Stomach (tissue), 9 donors: ENCODE data around the gene ARRB2. TPM values are rescaled to one million over a fixed set of nuclear protein-coding genes. Genes with fewer than 3 reads are reported as not detected.

Experiments used
- DNase-seq, 2 donors: peaks; one replicate each; pipeline versions ENCODE4 v3.0.0 to v3.0.0-alpha.2; 2013 to 2019
- H3K27ac ChIP-seq, 5 donors: fragments of 200-600 bp in 4 of 5; sonication (generic) in 4 of 5; one replicate each; pipeline ENCODE4 v1.5.1; 2013 to 2019; ENCODE audit warnings: mild to moderate bottlenecking in 1 of 5, moderate library complexity in 1 of 5
- H3K27me3 ChIP-seq, 3 donors: fragments of 200-600 bp; sonication (generic); one replicate each; pipeline ENCODE4 v1.5.1; 2017 to 2019; ENCODE audit warnings: mixed run types in 1 of 3
- H3K36me3 ChIP-seq, 4 donors: fragments of 200-600 bp; sonication (generic); 1 replicate in 3 of 4; 2 replicates in 1 of 4; pipeline ENCODE4 v1.5.1; 2016 to 2019
- H3K4me1 ChIP-seq, 4 donors: fragments of 200-600 bp; sonication (generic); one replicate each; pipeline ENCODE4 v1.5.1; 2016 to 2019
- H3K4me3 ChIP-seq, 4 donors: fragments of 200-600 bp; sonication (generic) in 3 of 4; one replicate each; pipeline ENCODE4 v1.5.1; 2016 to 2019; ENCODE audit warnings: mild to moderate bottlenecking in 1 of 4
- H3K9me3 ChIP-seq, 4 donors: fragments of 200-600 bp; sonication (generic); one replicate each; pipeline ENCODE4 v1.5.1; 2016 to 2019
- EP300 ChIP-seq: sonication (generic); formaldehyde crosslinking; IDR thresholded peaks from one replicate; pipeline ENCODE4 v1.6.1; 2017; ENCODE audit warnings: antibody characterized with exemption
- POLR2A ChIP-seq, 4 donors: fragments of 450-650 bp; IDR thresholded peaks; one replicate each; pipeline ENCODE4 v1.6.1; 2016; ENCODE audit warnings: antibody characterized with exemption in 4 of 4, control low read depth in 2 of 4, mild to moderate bottlenecking in 1 of 4, moderate library complexity in 1 of 4
- POLR2AphosphoS5 ChIP-seq, 3 donors: sonication (generic); formaldehyde crosslinking; IDR thresholded peaks; one replicate each; pipeline ENCODE4 v1.6.1; 2016; ENCODE audit warnings: antibody characterized with exemption in 3 of 3
- WGBS, 5 donors: extraction: QIAGEN DNeasy Blood & Tissue Kit in 3 of 5; methylation state at CpG; one replicate each; pipeline versions ENCODE4 v1.1.5 to v1.1.7; 2013 to 2018; 5-methylcytosine and 5-hydroxymethylcytosine counted together
- intact Hi-C: fragments of 100-400 bp; cut with DNase I; formaldehyde crosslinking; loops from one replicate; pipeline ENCODE4 v1.15.1; 2023; ENCODE audit warnings: low total_unique reads
- polyA plus RNA-seq, 3 donors: library from polyadenylated mRNA; stranded (reverse); fragments of 200-250 nt; gene quantifications; one replicate each; pipeline ENCODE4 v1.2.3, GENCODE V29; 2013
- total RNA-seq, 5 donors: library from RNA; depleted of rRNA; stranded (reverse); fragments of >200 nt; gene quantifications; one replicate each; pipeline versions ENCODE4 v1.1.0 to v1.2.3, GENCODE V29; 2014 to 2016
- TF ChIP-seq, protein P1 (sequence below), 7 experiments: fragments of 450-650 bp in 4 of 7; fragments of 200-600 bp in 3 of 7; sonication (generic) in 3 of 7; IDR thresholded peaks; one replicate each; pipeline ENCODE4 v1.5.1; 2016 to 2019; ENCODE audit warnings: antibody characterized with exemption in 7 of 7, control low read depth in 2 of 7, mild to moderate bottlenecking in 1 of 7
- donor health status: healthy with polysubstance abuse.
- donor health status: Bipolar disorder and iron deficiency.
- donor health status: healthy.

The ARRB2 gene
- total and polyA plus RNA-seq, 8 donors: 18.7 to 157 (median 37.0) TPM

DNA sequence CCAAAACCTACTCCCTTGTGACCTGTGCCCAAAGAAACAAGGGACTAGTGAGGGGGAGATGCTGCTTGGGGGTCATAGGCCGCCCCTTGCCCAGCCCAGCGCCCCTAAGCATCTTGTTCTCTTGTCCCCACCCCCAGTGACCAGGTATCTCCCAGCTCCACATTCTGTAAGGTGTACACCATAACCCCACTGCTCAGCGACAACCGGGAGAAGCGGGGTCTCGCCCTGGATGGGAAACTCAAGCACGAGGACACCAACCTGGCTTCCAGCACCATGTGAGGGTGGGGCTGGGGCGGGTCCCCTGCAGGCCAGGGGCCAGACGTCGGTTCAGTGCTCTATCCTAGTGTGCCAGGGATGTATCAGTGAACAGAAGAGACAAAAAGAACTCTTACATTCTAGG is 8.7 kb downstream of the ARRB2 start:
- intact Hi-C loops: no loop called here
- no peaks in the 10 kb centered on the region for H3K9me3 ChIP-seq
- H3K27ac ChIP-seq: peak overlapping the region in 4 of 5 donors; percentile 37 to 79 (median 68)
- H3K4me1 ChIP-seq: peaks cover 16 to 56% (median 29%) of the 10 kb centered on the region in 4 donors
- no peak for DNase-seq
- H3K36me3 ChIP-seq: peaks cover 29 to 55% (median 49%) of the 10 kb centered on the region in 4 donors
- no peak for TF ChIP-seq POLR2A (IDR thresholded peaks at IDR 0.05)
- TF ChIP-seq, protein P1, sequence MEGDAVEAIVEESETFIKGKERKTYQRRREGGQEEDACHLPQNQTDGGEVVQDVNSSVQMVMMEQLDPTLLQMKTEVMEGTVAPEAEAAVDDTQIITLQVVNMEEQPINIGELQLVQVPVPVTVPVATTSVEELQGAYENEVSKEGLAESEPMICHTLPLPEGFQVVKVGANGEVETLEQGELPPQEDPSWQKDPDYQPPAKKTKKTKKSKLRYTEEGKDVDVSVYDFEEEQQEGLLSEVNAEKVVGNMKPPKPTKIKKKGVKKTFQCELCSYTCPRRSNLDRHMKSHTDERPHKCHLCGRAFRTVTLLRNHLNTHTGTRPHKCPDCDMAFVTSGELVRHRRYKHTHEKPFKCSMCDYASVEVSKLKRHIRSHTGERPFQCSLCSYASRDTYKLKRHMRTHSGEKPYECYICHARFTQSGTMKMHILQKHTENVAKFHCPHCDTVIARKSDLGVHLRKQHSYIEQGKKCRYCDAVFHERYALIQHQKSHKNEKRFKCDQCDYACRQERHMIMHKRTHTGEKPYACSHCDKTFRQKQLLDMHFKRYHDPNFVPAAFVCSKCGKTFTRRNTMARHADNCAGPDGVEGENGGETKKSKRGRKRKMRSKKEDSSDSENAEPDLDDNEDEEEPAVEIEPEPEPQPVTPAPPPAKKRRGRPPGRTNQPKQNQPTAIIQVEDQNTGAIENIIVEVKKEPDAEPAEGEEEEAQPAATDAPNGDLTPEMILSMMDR (IDR thresholded peaks at IDR 0.05): no peak
- TF ChIP-seq EP300: no peak
- no peak for TF ChIP-seq POLR2AphosphoS5 (IDR thresholded peaks at IDR 0.05)
- no peaks in the 10 kb centered on the region for H3K27me3 ChIP-seq
- 75 to 80% (median 77%) methylated on average over 10 of the region's 10 CpGs for WGBS, 5 donors
- no peak overlapping the region for H3K4me3 ChIP-seq

- peaks cover 29 to 55% (median 49%) of the 10 kb centered on the region in 4 donors for H3K36me3 ChIP-seq
- intact Hi-C loops: no loop called here
- WGBS, 5 donors: 41 to 69% (median 42%) methylated on average over 15 of the region's 15 CpGs
- H3K4me3 ChIP-seq: no peak overlapping the region
- H3K27ac ChIP-seq: peak overlapping the region; percentile 37 to 79 (median 62)
- H3K4me1 ChIP-seq: peaks cover 16 to 55% (median 29%) of the 10 kb centered on the region in 4 donors
- no peaks in the 10 kb centered on the region for H3K27me3 ChIP-seq
- DNase-seq: peak; percentile 74 to 75
- H3K9me3 ChIP-seq: no peaks in the 10 kb centered on the region
- no peak for TF ChIP-seq POLR2AphosphoS5 (IDR thresholded peaks at IDR 0.05)
- no peak for TF ChIP-seq EP300
- no peak for TF ChIP-seq POLR2A (IDR thresholded peaks at IDR 0.05)
- TF ChIP-seq, protein P1 (IDR thresholded peaks at IDR 0.05): no peak
Measured at GRCh38 chr17:4719684-4720221, 9.3 kb downstream of the ARRB2 start.

- Histone ChIP-seq H3K4me3 (no peak overlapping the region), H3K36me3 (peaks cover 29 to 54% (median 48%) of the 10 kb centered on the region in 4 donors), H3K9me3 (no peaks in the 10 kb centered on the region), H3K27ac (peak overlapping the region; percentile 38 to 79 (median 75)), H3K27me3 (no peaks in the 10 kb centered on the region), H3K4me1 (peaks cover 16 to 49% (median 29%) of the 10 kb centered on the region in 4 donors)
- TF ChIP-seq, protein P1 (IDR thresholded peaks at IDR 0.05): no peak
- TF ChIP-seq POLR2A (IDR thresholded peaks at IDR 0.05): no peak
- no peak for TF ChIP-seq EP300
- no peak for TF ChIP-seq POLR2AphosphoS5 (IDR thresholded peaks at IDR 0.05)
- DNase-seq: no peak
- 88 to 94% (median 92%) methylated on average over 7 of the region's 7 CpGs for WGBS, 5 donors
- intact Hi-C loops: no loop called here
Measured at GRCh38 chr17:4720787-4721186, 10.4 kb downstream of the ARRB2 start.

GRCh38 chr17:4721203-4722135 is 11.0 kb downstream of the ARRB2 start:
- peaks cover 16 to 45% (median 29%) of the 10 kb centered on the region in 4 donors for H3K4me1 ChIP-seq
- no peak overlapping the region for H3K4me3 ChIP-seq
- intact Hi-C loops: no loop called here
- peak; percentile 92 to 93 for DNase-seq
- no peaks in the 10 kb centered on the region for H3K27me3 ChIP-seq
- TF ChIP-seq POLR2A (IDR thresholded peaks at IDR 0.05) (no peak), EP300 (no peak), POLR2AphosphoS5 (IDR thresholded peaks at IDR 0.05) (peak; percentile 17 to 94 (median 70))
- TF ChIP-seq, protein P1 (IDR thresholded peaks at IDR 0.05): no peak
- H3K36me3 ChIP-seq: peaks cover 26 to 48% (median 41%) of the 10 kb centered on the region in 4 donors
- peak overlapping the region; percentile 74 to 79 (median 76) for H3K27ac ChIP-seq
- H3K9me3 ChIP-seq: no peaks in the 10 kb centered on the region
- 32 to 57% (median 41%) methylated on average over 7 to 20 of the region's 20 CpGs for WGBS, 5 donors
